ENCODE data around the gene CRYGS.
"Not testable (repeated sequence)": the region's sequence is repeated elsewhere in the genome, so short reads cannot be mapped to it uniquely, and the experiment has no call there.

DNA sequence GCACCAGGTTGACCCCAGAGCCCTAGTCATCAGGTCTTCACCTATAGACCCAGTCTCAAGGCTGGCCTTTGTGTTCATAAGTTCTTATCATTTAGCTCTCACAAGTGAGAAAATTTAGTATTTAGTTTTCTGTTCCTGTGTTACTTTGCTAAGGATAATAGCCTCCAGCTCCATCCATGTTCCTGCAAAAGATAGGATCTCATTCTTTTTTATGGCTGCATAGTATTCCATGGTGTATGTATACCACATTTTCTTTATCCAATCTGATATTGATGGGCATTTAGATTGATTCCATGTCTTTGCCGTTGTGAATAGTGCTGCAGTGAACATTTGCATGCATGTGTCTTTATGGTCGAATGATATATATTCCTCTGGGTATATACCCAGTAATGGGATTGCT, 46.2 kb downstream of the CRYGS start:
- TF ChIP-seq CTCF (IDR thresholded peaks at IDR 0.05); EZH2 (IDR thresholded peaks at IDR 0.05; ENCODE audit: borderline replicate concordance, insufficient read depth, low read depth, low read length, poor library complexity, severe bottlenecking): not testable (repeated sequence)
